ENCODE results near the gene SORCS1.
"Not testable (repeated sequence)": the region's sequence is repeated elsewhere in the genome, so short reads cannot be mapped to it uniquely, and the experiment has no call there.

SORCS1 gene

GRCh38 chr10:107037192-107038122 is 127.0 kb downstream of the SORCS1 start:
- DNase-seq, result no peak

GRCh38 chr10:107033799-107034422 is 130.6 kb downstream of the SORCS1 start:
- no peak for DNase-seq

GRCh38 chr10:107032700-107033401 is 131.7 kb downstream of the SORCS1 start:
- no peak for DNase-seq

GRCh38 chr10:107031931-107032699 is 132.4 kb downstream of the SORCS1 start:
- no peak for DNase-seq

GRCh38 chr10:107028236-107028635 is 136.3 kb downstream of the SORCS1 start:
- no peak for DNase-seq

GRCh38 chr10:107025676-107026075 is 138.8 kb downstream of the SORCS1 start:
- no peak for DNase-seq

- DNase-seq, result not testable (repeated sequence)
Measured at GRCh38 chr10:107024033-107024432, 140.5 kb downstream of the SORCS1 start.

GRCh38 chr10:107022600-107023354 is 141.7 kb downstream of the SORCS1 start:
- no peak for DNase-seq

- no peak for DNase-seq
Measured at GRCh38 chr10:107019154-107019553, 145.4 kb downstream of the SORCS1 start.

GRCh38 chr10:107013258-107014006 is 151.1 kb downstream of the SORCS1 start:
- no peak for DNase-seq

- no peak for DNase-seq
Measured at GRCh38 chr10:107011992-107012391, 152.5 kb downstream of the SORCS1 start.

- DNase-seq, result no peak
Measured at GRCh38 chr10:107011105-107011504, 153.4 kb downstream of the SORCS1 start.

GRCh38 chr10:107010531-107010930 is 154.0 kb downstream of the SORCS1 start:
- DNase-seq, result no peak

- DNase-seq, result no peak
Measured at GRCh38 chr10:107004362-107004761, 160.1 kb downstream of the SORCS1 start.

- no peak for DNase-seq
Measured at GRCh38 chr10:107002068-107002467, 162.4 kb downstream of the SORCS1 start.

GRCh38 chr10:106999118-106999707 is 165.3 kb downstream of the SORCS1 start:
- DNase-seq, result no peak

GRCh38 chr10:106997721-106998120 is 166.8 kb downstream of the SORCS1 start:
- no peak for DNase-seq

GRCh38 chr10:106996510-106996909 is 168.0 kb downstream of the SORCS1 start:
- no peak for DNase-seq

GRCh38 chr10:106992055-106992454 is 172.5 kb downstream of the SORCS1 start:
- DNase-seq, result no peak

GRCh38 chr10:106991091-106991490 is 173.4 kb downstream of the SORCS1 start:
- DNase-seq, result no peak

GRCh38 chr10:106987362-106987761 is 177.1 kb downstream of the SORCS1 start:
- no peak for DNase-seq

Data from activated gamma-delta T cell treated with Interleukin-2 at 50 U/mL for 16 hours (primary cell).